Posterior cingulate gyrus (tissue), 11 donors: ENCODE measurements around the gene TMCC1.
"Not testable (repeated sequence)": the region's sequence is repeated elsewhere in the genome, so short reads cannot be mapped to it uniquely, and the experiment has no call there.

Source experiments
- DNase-seq, 10 donors: peaks; one replicate each; pipeline versions ENCODE4 v3.0.0 to v3.0.0-alpha.2; 2020 to 2021; ENCODE audit warnings: mixed read lengths in 3 of 10
- intact Hi-C: fragments of 100-400 bp; cut with DNase I; formaldehyde crosslinking; loops from one replicate; pipeline ENCODE4 v1.15.1; 2023

Gene TMCC1

GRCh38 chr3:129694228-129694627 is 199.3 kb downstream of the TMCC1 start:
- no peak for DNase-seq
- intact Hi-C loops = no loop called here

DNA sequence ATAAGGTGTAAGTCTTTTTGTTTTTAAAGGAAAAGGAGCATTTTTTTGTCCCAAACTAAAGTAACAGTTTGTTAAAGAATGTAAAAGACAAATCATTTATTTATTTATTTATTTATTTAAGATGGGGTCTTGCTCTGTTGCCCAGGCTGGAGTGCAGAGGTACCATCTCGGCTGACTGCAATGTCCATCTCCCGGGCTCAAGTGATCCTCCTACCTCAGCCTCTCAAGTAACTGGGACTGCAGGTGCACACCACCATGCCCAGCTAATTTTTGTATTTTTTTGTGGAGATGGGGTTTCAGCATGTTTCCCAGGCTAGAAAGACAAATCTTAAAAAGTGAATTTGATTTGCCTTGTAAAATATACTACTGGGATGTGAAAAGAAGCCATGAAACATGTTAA is 200.8 kb downstream of the TMCC1 start:
- intact Hi-C loops = no loop called here
- no peak for DNase-seq

DNA sequence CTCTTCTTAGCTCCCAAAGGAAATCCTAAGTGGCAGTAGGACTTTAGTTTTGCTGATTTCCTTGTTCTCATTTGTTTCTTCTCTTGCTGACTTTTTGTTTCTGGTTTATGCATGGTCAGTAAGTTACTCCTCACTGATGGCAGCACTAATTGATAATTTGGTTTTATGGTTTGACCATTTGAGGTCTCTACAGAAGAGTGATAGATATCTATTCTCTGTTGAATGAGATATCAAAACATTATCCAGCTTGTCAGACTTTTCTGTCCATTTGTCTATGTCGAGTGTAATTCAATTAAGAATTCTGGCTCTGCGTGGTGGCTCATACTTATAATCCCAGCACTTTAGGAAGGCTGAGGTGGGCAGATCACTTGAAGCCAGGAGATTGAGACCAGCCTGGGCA is 202.5 kb downstream of the TMCC1 start:
- intact Hi-C loops = no loop called here
- DNase-seq = no peak

- peak in 2 of 10 donors; percentile 36 to 52 for DNase-seq
- intact Hi-C loops = no loop called here
Observed at GRCh38 chr3:129690406-129690805, 203.1 kb downstream of the TMCC1 start.

DNA sequence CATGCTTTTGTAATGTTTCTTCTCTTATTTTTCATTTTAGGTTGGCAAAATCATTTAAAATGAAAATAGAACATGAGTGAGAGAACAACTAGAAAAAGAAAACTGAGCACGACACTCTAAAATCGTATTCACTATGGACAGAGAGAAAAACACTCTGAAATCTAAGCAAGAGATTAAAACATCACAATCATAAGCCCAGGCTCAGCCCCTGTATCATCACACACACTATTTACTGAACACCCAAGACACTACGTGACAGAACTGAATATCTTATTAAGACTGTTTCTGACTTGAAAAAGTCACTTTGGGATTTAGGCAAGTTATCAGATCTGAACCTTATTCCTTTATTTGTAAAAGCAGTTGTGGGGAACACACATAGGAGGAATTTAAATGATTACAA is 204.5 kb downstream of the TMCC1 start:
- intact Hi-C loops = loop anchor here (5.0 kb wide), 1 partner anchor 37 kb away; no protein-coding TSS in a partner anchor
- DNase-seq = no peak

GRCh38 chr3:129688271-129688895 is 205.1 kb downstream of the TMCC1 start:
- intact Hi-C loops = loop anchor here (5.0 kb wide), 1 partner anchor 36 kb away; no protein-coding TSS in a partner anchor
- DNase-seq = peak; percentile 82 to 98 (median 88)

GRCh38 chr3:129687586-129688125 is 205.9 kb downstream of the TMCC1 start:
- intact Hi-C loops = loop anchor here (5.0 kb wide), 1 partner anchor 35 kb away; no protein-coding TSS in a partner anchor
- DNase-seq = no peak

DNA sequence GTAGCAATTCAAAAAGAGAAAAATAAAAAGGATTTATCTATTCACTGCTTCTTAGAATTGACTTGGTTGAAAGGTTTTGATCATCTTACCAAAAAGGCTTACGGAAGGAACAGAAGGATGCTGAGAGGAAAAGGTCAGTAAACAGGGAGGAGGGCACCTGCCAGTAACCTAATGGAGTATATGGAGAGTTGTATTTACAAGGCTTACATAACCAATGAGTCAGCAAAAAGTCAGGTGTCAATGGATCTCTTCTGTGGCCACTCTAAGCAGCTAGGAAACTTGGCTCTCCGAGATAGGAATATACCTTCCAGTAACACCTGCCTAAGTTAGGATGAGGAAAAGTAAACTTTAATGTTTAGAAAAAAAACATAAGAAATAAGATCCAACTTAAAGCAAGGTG is 206.6 kb downstream of the TMCC1 start:
- intact Hi-C loops = loop anchor here (5.0 kb wide), 1 partner anchor 35 kb away; no protein-coding TSS in a partner anchor
- no peak for DNase-seq

- intact Hi-C loops = no loop called here
- DNase-seq = no peak
Observed at GRCh38 chr3:129684270-129684669, 209.2 kb downstream of the TMCC1 start.

- DNase-seq = no peak
- intact Hi-C loops = no loop called here
Observed at GRCh38 chr3:129683201-129683600, 210.3 kb downstream of the TMCC1 start.

- intact Hi-C loops = no loop called here
- DNase-seq = no peak
Observed at GRCh38 chr3:129676985-129677384, 216.5 kb downstream of the TMCC1 start.

DNA sequence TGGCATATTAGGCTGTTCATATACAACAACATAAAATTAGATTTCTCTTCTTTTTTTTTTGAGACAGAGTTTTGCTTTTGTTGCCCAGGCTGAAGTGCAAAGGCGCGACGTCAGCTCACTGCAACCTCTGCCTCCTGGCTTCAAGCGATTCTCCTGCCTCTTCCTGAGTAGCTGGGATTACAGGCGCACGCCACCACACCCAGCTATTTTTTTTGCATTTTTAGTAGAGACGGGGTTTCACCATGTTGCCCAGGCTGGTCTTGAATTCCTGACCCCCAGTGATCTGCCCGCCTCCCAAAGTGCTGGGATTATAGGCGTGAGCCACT is 218.8 kb downstream of the TMCC1 start:
- intact Hi-C loops = not testable (repeated sequence)

DNA sequence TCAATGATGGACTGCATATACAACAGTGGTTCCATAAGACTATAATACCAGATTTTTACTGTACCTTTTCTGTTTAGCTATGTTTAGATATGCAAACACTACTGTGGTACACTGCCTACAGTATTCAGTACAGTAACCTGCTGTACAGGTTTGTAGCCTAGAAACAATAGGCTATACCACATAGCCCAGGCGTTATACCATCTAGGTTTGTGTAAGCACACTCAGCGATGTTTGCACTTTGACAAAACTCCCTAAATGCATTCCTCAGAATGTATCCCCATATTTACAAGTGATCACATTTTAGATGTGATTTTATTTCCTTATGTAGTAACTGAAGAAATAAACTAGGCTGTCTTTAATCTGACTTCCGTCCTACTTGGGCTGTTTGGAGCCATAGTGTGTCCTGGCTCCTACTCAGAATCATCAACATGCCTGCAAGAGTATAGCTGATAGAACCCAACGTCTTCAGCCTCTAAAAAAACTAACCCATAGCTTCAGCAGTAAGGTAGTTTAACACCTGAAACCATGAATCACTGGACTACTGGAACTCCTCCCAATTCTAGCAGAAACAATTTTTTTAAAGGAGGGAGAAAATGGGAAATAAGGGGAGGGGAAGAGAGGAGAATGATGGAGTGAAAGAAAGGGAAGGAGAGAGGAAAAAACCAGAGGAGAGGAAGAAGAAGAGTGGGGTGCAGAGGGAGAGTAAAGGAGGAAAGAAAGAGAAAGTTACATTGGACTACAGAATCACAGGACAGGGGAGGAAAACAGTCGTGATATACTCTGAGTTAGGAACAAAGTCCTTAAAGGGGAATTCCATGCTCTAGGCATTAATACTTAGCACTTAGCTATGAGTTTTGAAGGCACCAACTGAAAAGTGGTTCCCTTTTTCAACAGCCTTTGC is 219.4 kb downstream of the TMCC1 start:
- intact Hi-C loops = no loop called here
- DNase-seq = no peak

More for the DNA sequence above, 218.8 kb downstream of the TMCC1 start:
- not testable (repeated sequence) for DNase-seq

- no peak for DNase-seq
- intact Hi-C loops = no loop called here
Observed at GRCh38 chr3:129673012-129673411, 220.5 kb downstream of the TMCC1 start.

DNA sequence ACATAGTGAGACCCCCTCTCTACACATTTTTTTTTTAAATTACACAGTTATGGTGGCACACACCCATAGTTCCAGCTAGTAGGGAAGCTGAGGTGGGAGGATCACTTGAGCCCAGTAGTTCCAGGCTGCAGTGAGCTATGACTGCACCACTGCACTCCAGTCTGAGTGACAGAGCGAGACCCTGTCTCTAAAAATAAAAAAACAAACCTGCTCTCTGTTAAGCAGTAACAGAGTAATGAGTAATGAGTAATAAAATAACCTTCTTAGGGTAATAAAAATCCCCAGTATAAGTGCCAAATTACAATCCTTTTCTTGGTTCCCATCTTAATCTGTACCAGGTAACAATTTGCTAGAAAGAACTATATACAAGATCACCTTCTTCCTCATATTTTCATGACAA is 221.1 kb downstream of the TMCC1 start:
- DNase-seq = no peak
- intact Hi-C loops = no loop called here

- no peak for DNase-seq
- intact Hi-C loops = no loop called here
Observed at GRCh38 chr3:129665024-129665768, 228.3 kb downstream of the TMCC1 start.

GRCh38 chr3:129663930-129664646 is 229.4 kb downstream of the TMCC1 start:
- DNase-seq = no peak
- intact Hi-C loops = no loop called here

DNA sequence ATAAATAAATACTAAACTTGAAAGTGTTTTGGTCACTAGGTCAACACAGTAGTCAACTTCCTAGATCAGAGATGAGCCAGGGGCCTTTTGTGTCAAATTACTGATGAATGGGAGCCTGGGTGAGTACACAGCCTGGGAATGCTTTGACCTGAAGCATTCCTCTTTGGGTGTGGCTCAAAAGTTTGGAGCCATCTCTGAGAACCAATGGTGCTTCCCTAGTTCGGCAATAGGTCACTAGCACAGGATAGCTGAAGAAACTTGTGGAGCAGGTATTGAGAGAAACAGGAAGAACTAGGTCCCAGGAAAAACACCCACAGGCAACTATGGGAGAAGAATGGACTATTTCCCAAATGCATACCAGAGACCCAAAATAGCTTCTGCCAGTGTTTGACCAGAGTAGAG is 230.5 kb downstream of the TMCC1 start:
- intact Hi-C loops = no loop called here
- no peak for DNase-seq

DNA sequence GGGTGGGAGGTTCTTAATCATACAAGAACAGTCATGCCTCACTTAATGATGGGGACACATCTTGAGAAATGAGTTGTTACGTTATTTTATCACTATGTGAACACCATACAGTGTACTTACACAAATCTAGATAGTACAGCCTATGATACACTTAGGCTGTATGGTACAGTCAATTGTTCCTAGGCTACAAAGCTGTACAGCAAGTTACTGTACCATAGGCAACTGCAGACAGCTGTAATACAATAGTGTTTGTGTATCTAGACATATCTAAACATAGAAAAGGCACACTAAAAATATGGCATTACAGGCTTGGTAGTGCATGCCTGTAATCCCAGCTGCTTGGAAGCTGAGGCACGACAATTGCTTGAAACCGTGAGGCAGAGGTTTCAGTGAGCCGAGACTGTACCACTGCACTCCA is 231.3 kb downstream of the TMCC1 start:
- intact Hi-C loops = no loop called here

GRCh38 chr3:129661766-129662165 is 231.7 kb downstream of the TMCC1 start:
- intact Hi-C loops = no loop called here

More for the DNA sequence above, 231.3 kb downstream of the TMCC1 start:
- no peak for DNase-seq

More at GRCh38 chr3:129661766-129662165, 231.7 kb downstream of the TMCC1 start:
- DNase-seq = no peak
